Stomach (tissue), 9 donors: ENCODE measurements around the gene ST6GALNAC3. TPM values are rescaled to one million over a fixed set of nuclear protein-coding genes. Genes with fewer than 3 reads are reported as not detected.

Experiments
- DNase-seq, 2 donors: peaks; one replicate each; pipeline versions ENCODE4 v3.0.0 to v3.0.0-alpha.2; 2013 to 2019
- H3K27ac ChIP-seq, 5 donors: fragments of 200-600 bp in 4 of 5; sonication (generic) in 4 of 5; one replicate each; pipeline ENCODE4 v1.5.1; 2013 to 2019; ENCODE audit warnings: mild to moderate bottlenecking in 1 of 5, moderate library complexity in 1 of 5
- H3K27me3 ChIP-seq, 3 donors: fragments of 200-600 bp; sonication (generic); one replicate each; pipeline ENCODE4 v1.5.1; 2017 to 2019; ENCODE audit warnings: mixed run types in 1 of 3
- H3K36me3 ChIP-seq, 4 donors: fragments of 200-600 bp; sonication (generic); 1 replicate in 3 of 4; 2 replicates in 1 of 4; pipeline ENCODE4 v1.5.1; 2016 to 2019
- H3K4me1 ChIP-seq, 4 donors: fragments of 200-600 bp; sonication (generic); one replicate each; pipeline ENCODE4 v1.5.1; 2016 to 2019
- H3K4me3 ChIP-seq, 4 donors: fragments of 200-600 bp; sonication (generic) in 3 of 4; one replicate each; pipeline ENCODE4 v1.5.1; 2016 to 2019; ENCODE audit warnings: mild to moderate bottlenecking in 1 of 4
- H3K9me3 ChIP-seq, 4 donors: fragments of 200-600 bp; sonication (generic); one replicate each; pipeline ENCODE4 v1.5.1; 2016 to 2019
- CTCF ChIP-seq, 7 experiments: fragments of 450-650 bp in 4 of 7; fragments of 200-600 bp in 3 of 7; sonication (generic) in 3 of 7; IDR thresholded peaks; one replicate each; pipeline ENCODE4 v1.5.1; 2016 to 2019; ENCODE audit warnings: antibody characterized with exemption in 7 of 7, control low read depth in 2 of 7, mild to moderate bottlenecking in 1 of 7
- EP300 ChIP-seq: sonication (generic); formaldehyde crosslinking; IDR thresholded peaks from one replicate; pipeline ENCODE4 v1.6.1; 2017; ENCODE audit warnings: antibody characterized with exemption
- POLR2A ChIP-seq, 4 donors: fragments of 450-650 bp; IDR thresholded peaks; one replicate each; pipeline ENCODE4 v1.6.1; 2016; ENCODE audit warnings: antibody characterized with exemption in 4 of 4, control low read depth in 2 of 4, mild to moderate bottlenecking in 1 of 4, moderate library complexity in 1 of 4
- POLR2AphosphoS5 ChIP-seq, 3 donors: sonication (generic); formaldehyde crosslinking; IDR thresholded peaks; one replicate each; pipeline ENCODE4 v1.6.1; 2016; ENCODE audit warnings: antibody characterized with exemption in 3 of 3
- WGBS, 5 donors: extraction: QIAGEN DNeasy Blood & Tissue Kit in 3 of 5; methylation state at CpG; one replicate each; pipeline versions ENCODE4 v1.1.5 to v1.1.7; 2013 to 2018; 5-methylcytosine and 5-hydroxymethylcytosine counted together
- intact Hi-C: fragments of 100-400 bp; cut with DNase I; formaldehyde crosslinking; loops from one replicate; pipeline ENCODE4 v1.15.1; 2023; ENCODE audit warnings: low total_unique reads
- polyA plus RNA-seq, 3 donors: library from polyadenylated mRNA; stranded (reverse); fragments of 200-250 nt; gene quantifications; one replicate each; pipeline ENCODE4 v1.2.3, GENCODE V29; 2013
- total RNA-seq, 5 donors: library from RNA; depleted of rRNA; stranded (reverse); fragments of >200 nt; gene quantifications; one replicate each; pipeline versions ENCODE4 v1.1.0 to v1.2.3, GENCODE V29; 2014 to 2016
- donor health status: healthy with polysubstance abuse.
- donor health status: Bipolar disorder and iron deficiency.
- donor health status: healthy.

Gene ST6GALNAC3
- total and polyA plus RNA-seq, 8 donors, result under 0.01 to 21.7 (median 1.2) TPM; not detected in 1

DNA sequence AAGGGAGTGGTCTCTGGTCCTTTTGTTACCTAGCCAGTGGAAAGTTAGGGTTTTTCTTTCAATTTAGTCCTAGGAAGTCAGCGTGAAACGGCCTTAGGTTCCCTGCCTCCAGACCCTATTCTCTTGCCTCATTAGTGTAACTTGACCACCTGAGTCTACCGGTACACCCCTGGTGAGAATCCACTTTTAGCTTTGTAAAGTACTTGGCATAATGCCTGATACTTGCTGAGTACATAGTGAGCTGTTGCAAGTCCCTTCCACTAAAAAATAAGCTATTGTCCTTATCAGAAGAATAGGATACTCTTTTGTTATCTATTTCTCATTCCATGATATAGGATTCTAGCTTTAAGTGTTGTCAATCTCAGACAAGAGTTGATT, 228.8 kb downstream of the ST6GALNAC3 start:
- H3K36me3 ChIP-seq, result no peaks in the 10 kb centered on the region
- 81 to 88% (median 83%) methylated on average over 3 of the region's 3 CpGs for WGBS, 5 donors
- intact Hi-C loops, result no loop called here
- no peak overlapping the region for H3K27ac ChIP-seq
- H3K4me1 ChIP-seq, result no peaks in the 10 kb centered on the region
- DNase-seq, result no peak
- H3K27me3 ChIP-seq, result no peaks in the 10 kb centered on the region
- TF ChIP-seq POLR2A (IDR thresholded peaks at IDR 0.05) (no peak), POLR2AphosphoS5 (IDR thresholded peaks at IDR 0.05) (no peak), EP300 (no peak), CTCF (IDR thresholded peaks at IDR 0.05) (no peak)
- H3K4me3 ChIP-seq, result no peak overlapping the region
- H3K9me3 ChIP-seq, result no peaks in the 10 kb centered on the region

- DNase-seq, result no peak
- Histone ChIP-seq H3K4me3 (no peak overlapping the region), H3K27me3 (no peaks in the 10 kb centered on the region), H3K27ac (no peak overlapping the region), H3K36me3 (no peaks in the 10 kb centered on the region), H3K9me3 (no peaks in the 10 kb centered on the region), H3K4me1 (no peaks in the 10 kb centered on the region)
- TF ChIP-seq POLR2AphosphoS5 (IDR thresholded peaks at IDR 0.05) (no peak), POLR2A (IDR thresholded peaks at IDR 0.05) (no peak), CTCF (IDR thresholded peaks at IDR 0.05) (no peak), EP300 (no peak)
- 84 to 94% (median 91%) methylated on average over 1 of the region's 1 CpG for whole genome bisulfite sequencing, 5 donors
- intact Hi-C loops, result no loop called here
Observed at GRCh38 chr1:76313304-76313703, 238.8 kb downstream of the ST6GALNAC3 start.

DNA sequence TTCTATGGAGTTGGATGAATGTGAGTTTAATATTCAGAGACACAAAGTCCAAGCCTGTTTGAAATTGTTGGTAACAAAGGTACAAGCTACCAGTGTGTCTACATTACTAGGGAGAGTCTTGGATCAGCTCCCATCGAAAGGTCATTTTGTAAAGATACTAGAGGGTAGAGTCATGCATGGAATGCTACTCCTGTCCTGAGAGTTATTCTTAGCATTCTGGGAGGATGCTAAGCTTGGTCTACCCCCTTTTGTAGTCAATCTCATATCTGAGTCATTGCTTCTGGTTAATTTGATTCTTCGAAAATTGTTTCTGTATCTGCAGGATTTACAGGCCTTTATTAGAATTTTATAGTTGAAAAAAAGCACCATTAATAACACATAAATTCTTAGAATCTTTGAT, 240.2 kb downstream of the ST6GALNAC3 start:
- WGBS, 5 donors, result 77 to 95% (median 93%) methylated on average over 2 of the region's 2 CpGs
- Histone ChIP-seq H3K9me3 (no peaks in the 10 kb centered on the region), H3K27ac (no peak overlapping the region), H3K27me3 (no peaks in the 10 kb centered on the region), H3K4me3 (no peak overlapping the region), H3K4me1 (no peaks in the 10 kb centered on the region), H3K36me3 (no peaks in the 10 kb centered on the region)
- no peak for TF ChIP-seq CTCF (IDR thresholded peaks at IDR 0.05)
- no peak for TF ChIP-seq EP300
- intact Hi-C loops, result no loop called here
- no peak for DNase-seq

DNA sequence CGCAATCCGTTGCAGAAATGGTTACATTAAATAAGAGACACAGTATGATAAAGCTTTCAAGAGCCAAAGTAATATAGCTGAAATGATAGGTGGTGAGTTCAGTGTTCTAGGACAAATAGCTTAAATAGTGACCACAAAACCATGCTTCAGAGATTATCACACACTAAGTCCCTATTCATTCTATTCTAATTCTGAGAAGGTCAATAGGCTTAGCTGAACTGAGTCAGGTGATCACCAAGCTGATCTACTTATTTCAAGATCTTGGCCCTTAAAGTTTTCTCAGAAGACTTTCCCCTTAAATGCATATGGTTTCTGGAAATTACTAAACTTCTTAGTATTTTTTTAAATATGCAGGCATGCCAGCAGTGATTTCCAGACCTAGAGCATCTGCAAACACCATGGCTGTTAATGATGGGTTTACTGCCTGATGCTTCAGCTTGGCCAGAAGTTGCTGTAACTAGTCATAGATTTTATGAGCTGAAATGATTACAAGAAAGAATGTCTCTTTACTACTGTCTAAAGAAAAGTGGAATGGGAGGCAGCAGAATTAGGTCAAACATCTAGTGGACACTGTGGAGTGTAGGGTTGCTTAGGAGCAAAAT, 242.9 kb downstream of the ST6GALNAC3 start:
- intact Hi-C loops, result no loop called here
- no peak overlapping the region for H3K4me3 ChIP-seq
- 94 to 99% (median 98%) methylated on average over 2 of the region's 2 CpGs for WGBS, 5 donors
- H3K9me3 ChIP-seq, result no peaks in the 10 kb centered on the region
- H3K36me3 ChIP-seq, result no peaks in the 10 kb centered on the region
- H3K27ac ChIP-seq, result no peak overlapping the region
- TF ChIP-seq POLR2A (IDR thresholded peaks at IDR 0.05), result no peak
- TF ChIP-seq CTCF (IDR thresholded peaks at IDR 0.05), result no peak
- TF ChIP-seq POLR2AphosphoS5 (IDR thresholded peaks at IDR 0.05), result no peak
- TF ChIP-seq EP300, result no peak
- no peaks in the 10 kb centered on the region for H3K27me3 ChIP-seq
- H3K4me1 ChIP-seq, result no peaks in the 10 kb centered on the region
- DNase-seq, result no peak
